HepG2 (cell line): ENCODE data around the gene LSM12. TPM values are rescaled to one million over a fixed set of nuclear protein-coding genes. Genes with fewer than 3 reads are reported as not detected.

Source experiments
- CAMTA2 ChIP-seq: sonication (generic); formaldehyde crosslinking; IDR thresholded peaks from 2 replicates; pipeline ENCODE4 v1.4.0; 2020; ENCODE audit warnings: mild to moderate bottlenecking, missing genetic modification reagents, borderline replicate concordance
- GLI4 ChIP-seq: sonication (generic); formaldehyde crosslinking; IDR thresholded peaks from 2 replicates; pipeline ENCODE4 v1.5.1; 2020; ENCODE audit warnings: missing genetic modification reagents, mild to moderate bottlenecking, moderate library complexity, borderline replicate concordance
- GPN1 ChIP-seq: sonication (generic); formaldehyde crosslinking; IDR thresholded peaks from 2 replicates; pipeline ENCODE4 v1.5.1; 2020; ENCODE audit warnings: missing genetic modification reagents, borderline replicate concordance
- ONECUT2 ChIP-seq: sonication (generic); formaldehyde crosslinking; IDR thresholded peaks from 2 replicates; pipeline ENCODE4 v1.4.0; 2020; ENCODE audit warnings: missing genetic modification reagents
- SOX13 ChIP-seq, 3 experiments: fragments of 450-650 bp in 1 of 3; sonication (generic) in 1 of 3; formaldehyde crosslinking in 1 of 3; IDR thresholded peaks in 2 of 3; conservative IDR thresholded peaks in 1 of 3; 2 replicates each; pipeline versions ENCODE4 v1.5.0 to v1.6.1; 2016 to 2020; ENCODE audit warnings: antibody characterized with exemption in 1 of 3, mild to moderate bottlenecking in 1 of 3, missing compliant biosample characterization in 1 of 3, missing genetic modification reagents in 1 of 3, moderate library complexity in 1 of 3
- TBX3 ChIP-seq: fragments of 450-650 bp; IDR thresholded peaks from 2 replicates; pipeline ENCODE4 v1.6.1; 2017; ENCODE audit warnings: antibody characterized with exemption, mild to moderate bottlenecking, inconsistent platforms, borderline replicate concordance
- ZFP36 ChIP-seq: fragments of 150-350 bp; IDR thresholded peaks from 2 replicates; pipeline ENCODE4 v1.6.1; 2018; ENCODE audit warnings: borderline replicate concordance, low read length, low read depth; ENCODE audit not compliant: partially characterized antibody
- ZNF12 ChIP-seq: sonication (generic); formaldehyde crosslinking; IDR thresholded peaks from 2 replicates; pipeline ENCODE4 v1.5.0; 2020; ENCODE audit warnings: missing genetic modification reagents
- ZNF264 ChIP-seq: sonication (generic); formaldehyde crosslinking; IDR thresholded peaks from 2 replicates; pipeline ENCODE4 v1.4.0; 2020; ENCODE audit warnings: missing genetic modification reagents
- ZNF329 ChIP-seq: sonication (generic); formaldehyde crosslinking; IDR thresholded peaks from 2 replicates; pipeline ENCODE4 v1.9.0; 2021; ENCODE audit warnings: low read depth, mild to moderate bottlenecking, missing genetic modification reagents
- ZNF331 ChIP-seq: sonication (generic); formaldehyde crosslinking; IDR thresholded peaks from 2 replicates; pipeline ENCODE4 v1.4.0; 2020; ENCODE audit warnings: missing genetic modification reagents
- ZNF382 ChIP-seq: sonication (generic); formaldehyde crosslinking; IDR thresholded peaks from 2 replicates; pipeline ENCODE4 v1.5.0; 2020; ENCODE audit warnings: missing genetic modification reagents, mild to moderate bottlenecking, borderline replicate concordance
- ZNF772 ChIP-seq: sonication (generic); formaldehyde crosslinking; IDR thresholded peaks from 2 replicates; pipeline ENCODE4 v1.5.0; 2020; ENCODE audit warnings: mild to moderate bottlenecking, missing genetic modification reagents
- ZNF891 ChIP-seq: sonication (generic); formaldehyde crosslinking; IDR thresholded peaks from 2 replicates; pipeline ENCODE4 v1.5.0; 2020; ENCODE audit warnings: mild to moderate bottlenecking, missing genetic modification reagents
- polyA plus RNA-seq, 8 experiments: library from polyadenylated mRNA; depleted of rRNA in 3 of 8; stranded (reverse) in 7 of 8; unstranded in 1 of 8; fragments of >200 nt; fragmentation: Illumina TruSeq in 4 of 8; extraction: Trizol in 4 of 8; gene quantifications; 2 replicates each; pipeline versions ENCODE4 v1.2.1 to v1.2.3, GENCODE V29; 2011 to 2016; ENCODE audit warnings: low read depth in 4 of 8, missing spikeins in 1 of 8, mixed read lengths in 1 of 8; ENCODE audit not compliant: insufficient read depth in 1 of 8
- total RNA-seq, 5 experiments: library from RNA; depleted of rRNA; stranded (reverse); fragments of >200 nt; fragmentation: Illumina TruSeq; extraction: Trizol; gene quantifications; 2 replicates each; pipeline ENCODE4 v1.2.3, GENCODE V29; 2016; ENCODE audit warnings: low read depth in 1 of 5
- TF ChIP-seq, protein P1 (sequence below): sonication (generic); formaldehyde crosslinking; IDR thresholded peaks from 2 replicates; pipeline ENCODE4 v1.8.1; 2023; ENCODE audit warnings: mild to moderate bottlenecking, missing genetic modification reagents
- TF ChIP-seq, protein P2 (sequence below): sonication (generic); formaldehyde crosslinking; IDR thresholded peaks from 2 replicates; pipeline ENCODE4 v1.5.0; 2020; ENCODE audit warnings: mild to moderate bottlenecking, missing genetic modification reagents
- TF ChIP-seq, protein P3 (sequence below): IDR thresholded peaks from 2 replicates; pipeline ENCODE4 v1.6.1; 2016; ENCODE audit warnings: missing genetic modification reagents, missing compliant biosample characterization
- TF ChIP-seq, protein P4 (sequence below): sonication (generic); formaldehyde crosslinking; IDR thresholded peaks from 2 replicates; pipeline ENCODE4 v1.5.0; 2020; ENCODE audit warnings: missing genetic modification reagents
- TF ChIP-seq, protein P5 (sequence below): IDR thresholded peaks from 2 replicates; pipeline ENCODE4 v1.6.1; 2016; ENCODE audit warnings: low read depth, missing genetic modification reagents, missing compliant biosample characterization

LSM12 gene
- total and polyA plus RNA-seq, 2 of the 13 experiments (the other 11 are each of a cell fraction or from before 2014, with no cell fraction given): 52.8 to 55.7 TPM

DNA sequence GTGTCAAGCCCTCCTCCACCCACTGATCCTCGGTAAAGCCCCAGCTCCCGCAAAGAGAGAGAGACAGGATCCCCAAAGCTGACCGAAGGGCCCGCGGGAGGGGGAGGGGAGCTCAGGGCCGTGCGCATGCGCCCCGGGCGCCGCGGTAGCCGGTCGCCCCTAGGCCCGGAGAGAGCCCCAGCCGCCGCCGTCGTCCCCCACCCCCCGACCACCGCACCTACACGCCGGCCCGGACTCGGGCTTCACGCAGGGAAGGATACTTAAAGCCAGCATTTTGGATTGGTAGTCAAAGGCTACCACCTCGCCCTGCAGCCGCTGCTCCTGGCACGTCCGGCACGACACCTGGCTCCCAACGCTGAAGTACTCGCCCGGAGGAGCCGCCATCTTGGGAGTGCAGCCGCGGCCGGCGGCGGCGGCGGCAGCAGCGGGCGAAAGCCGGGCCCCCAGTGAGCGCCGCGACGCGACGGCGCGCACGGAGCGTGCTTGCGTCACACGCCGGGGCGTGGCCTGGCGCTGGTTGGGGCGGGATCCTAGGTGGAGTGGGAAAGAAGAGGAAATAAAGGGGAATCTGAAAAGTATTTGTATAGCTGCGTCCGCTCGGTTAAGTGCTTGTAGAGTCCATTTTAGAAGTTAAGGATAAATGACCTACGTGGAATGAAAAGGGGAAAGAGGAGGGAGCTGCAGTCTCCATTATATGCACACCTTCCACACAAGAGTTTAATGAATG lies at the start of gene LSM12 (continued):
- TF ChIP-seq ZNF331 (CRISPR knock-in tag) (peak; percentile 20; the same call in 1 of the 2 replicates), ONECUT2 (no peak), ZNF382 (CRISPR knock-in tag) (no peak), ZNF264 (CRISPR knock-in tag) (no peak), CAMTA2 (CRISPR knock-in tag) (no peak), GPN1 (CRISPR knock-in tag) (no peak), ZFP36 (no peak), ZNF12 (CRISPR knock-in tag) (0 out of 2 replicates have a peak, but pooled peaks have one; percentile 26), ZNF329 (no peak), ZNF891 (CRISPR knock-in tag) (peak; percentile 74; the same call in 1 of the 2 replicates), ZNF772 (peak; percentile 54), SOX13 (IDR thresholded peaks at IDR 0.05) (no peak), SOX13 (CRISPR knock-in tag; conservative IDR thresholded peaks at IDR 0.05 in 1 of 2, IDR thresholded peaks at IDR 0.05 in 1 of 2) (no peak), TBX3 (no peak), GLI4 (no peak; the same call in 1 of the 2 replicates)
- TF ChIP-seq, protein P1, sequence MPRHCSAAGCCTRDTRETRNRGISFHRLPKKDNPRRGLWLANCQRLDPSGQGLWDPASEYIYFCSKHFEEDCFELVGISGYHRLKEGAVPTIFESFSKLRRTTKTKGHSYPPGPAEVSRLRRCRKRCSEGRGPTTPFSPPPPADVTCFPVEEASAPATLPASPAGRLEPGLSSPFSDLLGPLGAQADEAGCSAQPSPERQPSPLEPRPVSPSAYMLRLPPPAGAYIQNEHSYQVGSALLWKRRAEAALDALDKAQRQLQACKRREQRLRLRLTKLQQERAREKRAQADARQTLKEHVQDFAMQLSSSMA: 0 out of 2 replicates have a peak, but pooled peaks have one; percentile 17
- TF ChIP-seq, protein P2, sequence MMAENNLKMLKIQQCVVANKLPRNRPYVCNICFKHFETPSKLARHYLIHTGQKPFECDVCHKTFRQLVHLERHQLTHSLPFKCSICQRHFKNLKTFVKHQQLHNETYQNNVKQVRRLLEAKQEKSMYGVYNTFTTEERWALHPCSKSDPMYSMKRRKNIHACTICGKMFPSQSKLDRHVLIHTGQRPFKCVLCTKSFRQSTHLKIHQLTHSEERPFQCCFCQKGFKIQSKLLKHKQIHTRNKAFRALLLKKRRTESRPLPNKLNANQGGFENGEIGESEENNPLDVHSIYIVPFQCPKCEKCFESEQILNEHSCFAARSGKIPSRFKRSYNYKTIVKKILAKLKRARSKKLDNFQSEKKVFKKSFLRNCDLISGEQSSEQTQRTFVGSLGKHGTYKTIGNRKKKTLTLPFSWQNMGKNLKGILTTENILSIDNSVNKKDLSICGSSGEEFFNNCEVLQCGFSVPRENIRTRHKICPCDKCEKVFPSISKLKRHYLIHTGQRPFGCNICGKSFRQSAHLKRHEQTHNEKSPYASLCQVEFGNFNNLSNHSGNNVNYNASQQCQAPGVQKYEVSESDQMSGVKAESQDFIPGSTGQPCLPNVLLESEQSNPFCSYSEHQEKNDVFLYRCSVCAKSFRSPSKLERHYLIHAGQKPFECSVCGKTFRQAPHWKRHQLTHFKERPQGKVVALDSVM (CRISPR knock-in tag): no peak
- TF ChIP-seq, protein P3, sequence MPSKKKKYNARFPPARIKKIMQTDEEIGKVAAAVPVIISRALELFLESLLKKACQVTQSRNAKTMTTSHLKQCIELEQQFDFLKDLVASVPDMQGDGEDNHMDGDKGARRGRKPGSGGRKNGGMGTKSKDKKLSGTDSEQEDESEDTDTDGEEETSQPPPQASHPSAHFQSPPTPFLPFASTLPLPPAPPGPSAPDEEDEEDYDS (CRISPR knock-in tag): peak; percentile 83
- TF ChIP-seq, protein P4, sequence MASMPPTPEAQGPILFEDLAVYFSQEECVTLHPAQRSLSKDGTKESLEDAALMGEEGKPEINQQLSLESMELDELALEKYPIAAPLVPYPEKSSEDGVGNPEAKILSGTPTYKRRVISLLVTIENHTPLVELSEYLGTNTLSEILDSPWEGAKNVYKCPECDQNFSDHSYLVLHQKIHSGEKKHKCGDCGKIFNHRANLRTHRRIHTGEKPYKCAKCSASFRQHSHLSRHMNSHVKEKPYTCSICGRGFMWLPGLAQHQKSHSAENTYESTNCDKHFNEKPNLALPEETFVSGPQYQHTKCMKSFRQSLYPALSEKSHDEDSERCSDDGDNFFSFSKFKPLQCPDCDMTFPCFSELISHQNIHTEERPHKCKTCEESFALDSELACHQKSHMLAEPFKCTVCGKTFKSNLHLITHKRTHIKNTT (CRISPR knock-in tag): no peak
- TF ChIP-seq, protein P5, sequence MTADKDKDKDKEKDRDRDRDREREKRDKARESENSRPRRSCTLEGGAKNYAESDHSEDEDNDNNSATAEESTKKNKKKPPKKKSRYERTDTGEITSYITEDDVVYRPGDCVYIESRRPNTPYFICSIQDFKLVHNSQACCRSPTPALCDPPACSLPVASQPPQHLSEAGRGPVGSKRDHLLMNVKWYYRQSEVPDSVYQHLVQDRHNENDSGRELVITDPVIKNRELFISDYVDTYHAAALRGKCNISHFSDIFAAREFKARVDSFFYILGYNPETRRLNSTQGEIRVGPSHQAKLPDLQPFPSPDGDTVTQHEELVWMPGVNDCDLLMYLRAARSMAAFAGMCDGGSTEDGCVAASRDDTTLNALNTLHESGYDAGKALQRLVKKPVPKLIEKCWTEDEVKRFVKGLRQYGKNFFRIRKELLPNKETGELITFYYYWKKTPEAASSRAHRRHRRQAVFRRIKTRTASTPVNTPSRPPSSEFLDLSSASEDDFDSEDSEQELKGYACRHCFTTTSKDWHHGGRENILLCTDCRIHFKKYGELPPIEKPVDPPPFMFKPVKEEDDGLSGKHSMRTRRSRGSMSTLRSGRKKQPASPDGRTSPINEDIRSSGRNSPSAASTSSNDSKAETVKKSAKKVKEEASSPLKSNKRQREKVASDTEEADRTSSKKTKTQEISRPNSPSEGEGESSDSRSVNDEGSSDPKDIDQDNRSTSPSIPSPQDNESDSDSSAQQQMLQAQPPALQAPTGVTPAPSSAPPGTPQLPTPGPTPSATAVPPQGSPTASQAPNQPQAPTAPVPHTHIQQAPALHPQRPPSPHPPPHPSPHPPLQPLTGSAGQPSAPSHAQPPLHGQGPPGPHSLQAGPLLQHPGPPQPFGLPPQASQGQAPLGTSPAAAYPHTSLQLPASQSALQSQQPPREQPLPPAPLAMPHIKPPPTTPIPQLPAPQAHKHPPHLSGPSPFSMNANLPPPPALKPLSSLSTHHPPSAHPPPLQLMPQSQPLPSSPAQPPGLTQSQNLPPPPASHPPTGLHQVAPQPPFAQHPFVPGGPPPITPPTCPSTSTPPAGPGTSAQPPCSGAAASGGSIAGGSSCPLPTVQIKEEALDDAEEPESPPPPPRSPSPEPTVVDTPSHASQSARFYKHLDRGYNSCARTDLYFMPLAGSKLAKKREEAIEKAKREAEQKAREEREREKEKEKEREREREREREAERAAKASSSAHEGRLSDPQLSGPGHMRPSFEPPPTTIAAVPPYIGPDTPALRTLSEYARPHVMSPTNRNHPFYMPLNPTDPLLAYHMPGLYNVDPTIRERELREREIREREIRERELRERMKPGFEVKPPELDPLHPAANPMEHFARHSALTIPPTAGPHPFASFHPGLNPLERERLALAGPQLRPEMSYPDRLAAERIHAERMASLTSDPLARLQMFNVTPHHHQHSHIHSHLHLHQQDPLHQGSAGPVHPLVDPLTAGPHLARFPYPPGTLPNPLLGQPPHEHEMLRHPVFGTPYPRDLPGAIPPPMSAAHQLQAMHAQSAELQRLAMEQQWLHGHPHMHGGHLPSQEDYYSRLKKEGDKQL (CRISPR knock-in tag): no peak
